H1 (cell line): ENCODE data around the gene SMARCD1. TPM values are rescaled to one million over a fixed set of nuclear protein-coding genes. Genes with fewer than 3 reads are reported as not detected.
A peak's percentile ranks its signal among the peaks of the same experiment; 100 is the strongest.

Source experiments
- CTCF ChIA-PET: fragments of 300-600 bp; sonication (Branson Sonifier 250); formaldehyde crosslinking; loops from one replicate; lab custom pipeline; 2021; ENCODE audit not compliant: partially characterized antibody; lab: Charles Lee
- POLR2A ChIA-PET: fragments of 300-600 bp; sonication (Branson Sonifier 250); formaldehyde crosslinking; loops from one replicate; lab custom pipeline; 2021; ENCODE audit warnings: inconsistent platforms; ENCODE audit not compliant: partially characterized antibody; lab: Charles Lee
- DNase-seq, 2 experiments: peaks; one replicate each; pipeline versions ENCODE4 v3.0.0 to v3.0.0-alpha.2; 2010 to 2022; ENCODE audit warnings: low spot score in 2 of 2, low read depth in 1 of 2, mixed read lengths in 1 of 2
- FAIRE-seq: peaks from 2 replicates; lab custom pipeline; 2011; peaks lifted over from hg19 to GRCh38; lab: Jason Lieb, UNC
- H2AFZ ChIP-seq: 2 replicates; pipeline ENCODE4 v1.8.1; 2012; ENCODE audit warnings: low read length, inconsistent platforms
- H2AK5ac ChIP-seq: 2 replicates; pipeline ENCODE4 v1.6.1; 2013; ENCODE audit warnings: low read depth, low read length
- H2BK120ac ChIP-seq: replicated peaks from 2 replicates; pipeline ENCODE3; 2013; ENCODE audit warnings: low read depth, low read length, inconsistent platforms
- H2BK12ac ChIP-seq: 2 replicates; pipeline ENCODE4 v1.6.1; 2013; ENCODE audit warnings: low read depth, low read length
- H2BK15ac ChIP-seq: 2 replicates; pipeline ENCODE4 v1.6.1; 2013; ENCODE audit warnings: low read length
- H2BK20ac ChIP-seq: 2 replicates; pipeline ENCODE4 v1.6.1; 2013; ENCODE audit warnings: low read length
- H2BK5ac ChIP-seq: 2 replicates; pipeline ENCODE4 v1.6.1; 2013; ENCODE audit warnings: low read depth, low read length
- H3K14ac ChIP-seq: 2 replicates; pipeline ENCODE4 v1.6.1; 2013; ENCODE audit warnings: inconsistent platforms; ENCODE audit not compliant: insufficient read length
- H3K18ac ChIP-seq: 2 replicates; pipeline ENCODE4 v1.6.1; 2013; ENCODE audit warnings: low read length; ENCODE audit errors: extremely low read depth
- H3K23ac ChIP-seq: 2 replicates; pipeline ENCODE4 v1.6.1; 2013; ENCODE audit warnings: inconsistent platforms; ENCODE audit not compliant: insufficient read length
- H3K23me2 ChIP-seq: 2 replicates; pipeline ENCODE4 v1.6.1; 2013; ENCODE audit warnings: low read depth, low read length
- H3K27ac ChIP-seq: 2 replicates; pipeline ENCODE4 v1.6.1; 2011; ENCODE audit warnings: low read depth, low read length, inconsistent platforms
- H3K27me3 ChIP-seq, 4 experiments: replicated peaks in 1 of 4; 1 replicate in 1 of 4; 2 replicates in 3 of 4; pipeline versions ENCODE4 v1.6.1 to v1.8.1; 2011 to 2013; ENCODE audit warnings: low read length in 3 of 4, mild to moderate bottlenecking in 3 of 4, inconsistent platforms in 2 of 4, mixed read lengths in 2 of 4, moderate library complexity in 1 of 4; ENCODE audit not compliant: control insufficient read depth in 3 of 4, insufficient read depth in 3 of 4; ENCODE audit errors: extremely low read depth in 1 of 4
- H3K36me3 ChIP-seq, 4 experiments: 2 replicates each; pipeline versions ENCODE4 v1.6.1 to v1.8.1; 2011 to 2013; ENCODE audit warnings: mild to moderate bottlenecking in 4 of 4, low read length in 3 of 4, moderate library complexity in 2 of 4, control low read depth in 1 of 4, inconsistent platforms in 1 of 4; ENCODE audit not compliant: insufficient read depth in 4 of 4, control insufficient read depth in 2 of 4
- H3K4ac ChIP-seq: replicated peaks from 2 replicates; pipeline ENCODE3; 2013; ENCODE audit warnings: low read length, low read depth, mixed read lengths, inconsistent platforms; ENCODE audit not compliant: insufficient read length
- H3K4me1 ChIP-seq, 4 experiments: replicated peaks in 1 of 4; 1 replicate in 1 of 4; 2 replicates in 3 of 4; pipeline versions ENCODE4 v1.6.1 to v1.8.1; 2011 to 2013; ENCODE audit warnings: low read length in 3 of 4, inconsistent platforms in 2 of 4, mixed read lengths in 1 of 4; ENCODE audit not compliant: insufficient read depth in 4 of 4, control insufficient read depth in 3 of 4
- H3K4me2 ChIP-seq, 2 experiments: 2 replicates each; pipeline versions ENCODE4 v1.6.1 to v1.8.1; 2011 to 2013; ENCODE audit warnings: low read depth in 2 of 2, low read length in 2 of 2, control low read depth in 1 of 2, inconsistent platforms in 1 of 2, mild to moderate bottlenecking in 1 of 2; ENCODE audit not compliant: insufficient read depth in 1 of 2
- H3K4me3 ChIP-seq, 4 experiments: fragments of 200-600, 300-600 bp in 1 of 4; sonication (generic), shearing (Covaris generic), sonication (Bioruptor Twin) in 1 of 4; 2 replicates each; pipeline versions ENCODE4 v1.5.1 to v1.8.1; 2011 to 2016; ENCODE audit warnings: low read length in 4 of 4, low read depth in 3 of 4, control low read depth in 2 of 4, inconsistent platforms in 2 of 4, mild to moderate bottlenecking in 2 of 4, mixed read lengths in 1 of 4, moderate library complexity in 1 of 4; ENCODE audit not compliant: insufficient read depth in 2 of 4; ENCODE audit errors: extremely low read depth in 1 of 4
- H3K56ac ChIP-seq: replicated peaks from 2 replicates; pipeline ENCODE3; 2013; ENCODE audit warnings: low read depth, mild to moderate bottlenecking, mixed read lengths, low read length, inconsistent platforms; ENCODE audit not compliant: insufficient read length
- H3K79me1 ChIP-seq: 2 replicates; pipeline ENCODE4 v1.6.1; 2013; ENCODE audit warnings: low read depth, low read length, control low read depth
- H3K79me2 ChIP-seq, 2 experiments: 2 replicates each; pipeline versions ENCODE4 v1.6.1 to v1.8.1; 2012 to 2013; ENCODE audit warnings: low read length in 2 of 2, mild to moderate bottlenecking in 2 of 2, inconsistent platforms in 1 of 2; ENCODE audit not compliant: insufficient read depth in 2 of 2, control insufficient read depth in 1 of 2
- H3K9ac ChIP-seq, 4 experiments: replicated peaks in 1 of 4; 1 replicate in 1 of 4; 2 replicates in 3 of 4; pipeline versions ENCODE4 v1.6.1 to v1.8.1; 2011 to 2013; ENCODE audit warnings: low read depth in 3 of 4, low read length in 3 of 4, control low read depth in 2 of 4, mild to moderate bottlenecking in 2 of 4, moderate library complexity in 2 of 4, inconsistent platforms in 1 of 4; ENCODE audit errors: extremely low read depth in 1 of 4
- H3K9me3 ChIP-seq, 2 experiments: 2 replicates each; pipeline versions ENCODE4 v1.6.1 to v1.8.1; 2012 to 2013; ENCODE audit warnings: mild to moderate bottlenecking in 2 of 2, moderate library complexity in 2 of 2, control low read depth in 1 of 2, inconsistent platforms in 1 of 2, low read depth in 1 of 2, low read length in 1 of 2, mixed read lengths in 1 of 2; ENCODE audit not compliant: insufficient read depth in 2 of 2
- H4K20me1 ChIP-seq, 2 experiments: replicated peaks in 1 of 2; 2 replicates each; pipeline versions ENCODE3 to v1.8.1; 2011 to 2013; ENCODE audit warnings: inconsistent platforms in 2 of 2, low read length in 2 of 2, mild to moderate bottlenecking in 1 of 2; ENCODE audit not compliant: insufficient read depth in 2 of 2, control insufficient read depth in 1 of 2
- H4K5ac ChIP-seq: 2 replicates; pipeline ENCODE4 v1.6.1; 2013; ENCODE audit warnings: low read length, low read depth, mixed read lengths, inconsistent platforms; ENCODE audit not compliant: insufficient read length
- H4K8ac ChIP-seq: 2 replicates; pipeline ENCODE4 v1.8.0; 2013; ENCODE audit warnings: mild to moderate bottlenecking, moderate library complexity, low read length, inconsistent platforms; ENCODE audit not compliant: insufficient read depth; ENCODE audit errors: extremely low read depth
- H4K91ac ChIP-seq: replicated peaks from 2 replicates; pipeline ENCODE3; 2013; ENCODE audit warnings: low read length, mixed read lengths, inconsistent platforms; ENCODE audit not compliant: insufficient read length
- CHD2 ChIP-seq: IDR thresholded peaks from 2 replicates; pipeline ENCODE4 v1.6.1; 2012; ENCODE audit warnings: low read length, improper control_type of control experiment
- RNF2 ChIP-seq: fragments of 200-900, 300-1000 bp; sonication (generic); IDR thresholded peaks from 2 replicates; pipeline ENCODE4 v1.7.1; 2016; ENCODE audit warnings: borderline replicate concordance, low read depth, mild to moderate bottlenecking, antibody characterized with exemption, low read length; ENCODE audit not compliant: poor library complexity, severe bottlenecking; ENCODE audit errors: missing control alignments
- SIN3A ChIP-seq, 2 experiments: IDR thresholded peaks in 1 of 2; conservative IDR thresholded peaks in 1 of 2; 2 replicates each; pipeline ENCODE4 v1.6.1; 2011 to 2012; ENCODE audit warnings: low read length in 2 of 2, improper control_type of control experiment in 1 of 2, low read depth in 1 of 2, mild to moderate bottlenecking in 1 of 2
- TAF1 ChIP-seq: IDR thresholded peaks from 2 replicates; pipeline ENCODE4 v1.6.1; 2011; ENCODE audit warnings: mild to moderate bottlenecking, low read depth, low read length
- WGBS, 2 experiments: shearing (Covaris generic) in 1 of 2; methylation state at CpG; one replicate each; pipeline versions ENCODE4 v1.1.6 to v1.1.7; 2013 to 2015; ENCODE audit warnings: low lambda C conversion rate in 2 of 2, mixed read lengths in 2 of 2, inconsistent platforms in 1 of 2, low coverage in 1 of 2, missing lambda C conversion rate in 1 of 2; ENCODE audit not compliant: insufficient replicate concordance in 2 of 2, insufficient coverage in 1 of 2, insufficient read length in 1 of 2; ENCODE audit errors: extremely low coverage in 1 of 2, missing lambda C conversion rate in 1 of 2; 5-methylcytosine and 5-hydroxymethylcytosine counted together
- polyA plus RNA-seq, 7 experiments: library from polyadenylated mRNA; depleted of rRNA in 3 of 7; stranded (reverse) in 5 of 7; unstranded in 2 of 7; fragments of >200 nt in 5 of 7; fragments of 200-250 nt in 2 of 7; gene quantifications; 1 replicate in 5 of 7; 2 replicates in 1 of 7; 4 replicates in 1 of 7; pipeline versions ENCODE4 v1.2.1 to v1.2.3, GENCODE V29; 2011 to 2013; ENCODE audit warnings: missing spikeins in 2 of 7, mixed read lengths in 2 of 7
- total RNA-seq: library from RNA; stranded (reverse); fragmentation: NEBNext Ultra II Directional; extraction: Animal tissue kit (Norgen Biotek cat#: 25700); gene quantifications from 2 replicates; pipeline ENCODE4 v1.2.1, GENCODE V29; 2021
- TF ChIP-seq, protein P1 (sequence below), 3 experiments: IDR thresholded peaks; 1 replicate in 2 of 3; 2 replicates in 1 of 3; pipeline versions ENCODE4 v1.5.1 to v1.6.1; 2011; ENCODE audit warnings: low read length in 3 of 3, mild to moderate bottlenecking in 3 of 3, inconsistent platforms in 2 of 3, low read depth in 1 of 3, moderate library complexity in 1 of 3; ENCODE audit not compliant: insufficient read depth in 1 of 3; ENCODE audit errors: control extremely low read depth in 1 of 3
- TF ChIP-seq, protein P2 (sequence below): IDR thresholded peaks from 2 replicates; pipeline ENCODE4 v1.6.1; 2012; ENCODE audit warnings: inconsistent platforms
- TF ChIP-seq, protein P3 (sequence below): IDR thresholded peaks from 2 replicates; pipeline ENCODE4 v1.6.1; 2012; ENCODE audit warnings: inconsistent platforms

Gene SMARCD1
- total and polyA plus RNA-seq, 2 of the 8 experiments (the other 6 are each of a cell fraction or from before 2014, with no cell fraction given) = 128 to 130 TPM

DNA sequence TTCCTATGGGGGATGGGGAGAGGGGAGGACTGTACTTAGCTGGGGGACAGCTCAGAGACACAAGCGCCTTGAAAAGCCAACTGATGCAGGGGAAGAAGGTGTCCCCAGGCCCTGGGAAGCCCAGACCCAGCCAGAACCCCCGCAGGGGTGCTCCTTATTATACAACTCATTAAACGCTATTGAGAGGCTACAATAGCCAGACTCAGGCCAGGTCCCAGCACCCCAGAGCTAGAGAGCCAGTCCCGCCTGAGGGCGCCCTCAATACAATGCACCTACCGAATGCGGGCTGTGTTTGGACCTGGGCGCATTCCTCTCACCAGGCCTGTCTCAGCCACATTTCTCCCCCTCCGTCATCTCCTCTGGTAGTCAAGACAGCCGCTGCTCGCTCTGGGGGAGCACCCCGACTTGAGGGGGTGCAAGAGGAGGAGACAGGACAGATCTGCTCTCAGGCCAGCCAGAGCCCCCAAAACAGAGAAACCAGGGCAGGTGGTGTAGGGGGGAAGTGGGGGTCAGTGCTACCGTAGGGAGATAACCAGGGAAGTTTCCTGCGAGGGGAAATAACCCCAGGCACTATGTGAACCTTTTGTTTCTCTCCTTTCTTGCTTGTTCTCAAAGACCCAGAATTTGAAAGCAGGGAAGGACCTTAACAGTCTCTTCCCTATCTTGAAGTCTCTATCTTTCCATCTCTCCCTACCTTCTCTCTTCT lies 33.9 kb upstream of the SMARCD1 start:
- H3K23me2 ChIP-seq = peaks cover 8% of the 10 kb centered on the region; the same call in 1 of the 2 replicates
- H3K36me3 ChIP-seq = no peaks in the 10 kb centered on the region
- no peak overlapping the region for H3K4ac ChIP-seq
- H3K4me3 ChIP-seq = peak overlapping the region; percentile 14 to 55 (median 28); a peak in 6 of 8 replicates
- H2BK15ac ChIP-seq = no peak overlapping the region
- no peak overlapping the region for H3K14ac ChIP-seq
- no peak overlapping the region for H3K27ac ChIP-seq
- no peak overlapping the region for H3K9ac ChIP-seq
- H2BK5ac ChIP-seq = no peak overlapping the region
- no peak overlapping the region for H3K56ac ChIP-seq
- DNase-seq (peak in 1 of 2 experiments; percentile 68), FAIRE-seq (no peak)
- no peak overlapping the region for H2BK20ac ChIP-seq
- H2AK5ac ChIP-seq = 0 out of 2 replicates have a peak overlapping the region, but pooled peaks have one; percentile 34
- ChIA-PET POLR2A (interaction anchor here (1.2 to 1.5 kb wide), 4 partner anchors 9 to 273 kb away, joined by 3 to 5 read pairs (median 4); partner anchors contain the start of genes CERS5 and SMARCD1), CTCF (interaction anchor here (0.6 to 10.7 kb wide), 9 partner anchors 13 to 145 kb away, joined by 3 to 257 read pairs (median 5); no protein-coding TSS in a partner anchor)
- no peak overlapping the region for H3K23ac ChIP-seq
- peak overlapping the region; percentile 62 to 85 for H3K4me2 ChIP-seq
- H3K27me3 ChIP-seq = peaks cover 21 to 65% (median 52%) of the 10 kb centered on the region in 4 experiments
- no peak overlapping the region for H3K18ac ChIP-seq
- H4K20me1 ChIP-seq = no peaks in the 10 kb centered on the region
- no peak overlapping the region for H4K8ac ChIP-seq
- no peaks in the 10 kb centered on the region for H3K79me2 ChIP-seq
- H4K5ac ChIP-seq = no peak overlapping the region
- no peak overlapping the region for H2BK12ac ChIP-seq
- H3K79me1 ChIP-seq = no peaks in the 10 kb centered on the region
- H3K4me1 ChIP-seq = peaks cover 4 to 8% (median 7%) of the 10 kb centered on the region in 4 experiments
- H4K91ac ChIP-seq = no peak overlapping the region
- no peaks in the 10 kb centered on the region for H3K9me3 ChIP-seq
- no peak overlapping the region for H2BK120ac ChIP-seq
- WGBS, 2 experiments = 7% methylated on average over 13 of the region's 14 CpGs; no CpG with 5 or more reads in 1 of the 2 experiments
- H2AFZ ChIP-seq = no peak overlapping the region
- TF ChIP-seq, protein P1, sequence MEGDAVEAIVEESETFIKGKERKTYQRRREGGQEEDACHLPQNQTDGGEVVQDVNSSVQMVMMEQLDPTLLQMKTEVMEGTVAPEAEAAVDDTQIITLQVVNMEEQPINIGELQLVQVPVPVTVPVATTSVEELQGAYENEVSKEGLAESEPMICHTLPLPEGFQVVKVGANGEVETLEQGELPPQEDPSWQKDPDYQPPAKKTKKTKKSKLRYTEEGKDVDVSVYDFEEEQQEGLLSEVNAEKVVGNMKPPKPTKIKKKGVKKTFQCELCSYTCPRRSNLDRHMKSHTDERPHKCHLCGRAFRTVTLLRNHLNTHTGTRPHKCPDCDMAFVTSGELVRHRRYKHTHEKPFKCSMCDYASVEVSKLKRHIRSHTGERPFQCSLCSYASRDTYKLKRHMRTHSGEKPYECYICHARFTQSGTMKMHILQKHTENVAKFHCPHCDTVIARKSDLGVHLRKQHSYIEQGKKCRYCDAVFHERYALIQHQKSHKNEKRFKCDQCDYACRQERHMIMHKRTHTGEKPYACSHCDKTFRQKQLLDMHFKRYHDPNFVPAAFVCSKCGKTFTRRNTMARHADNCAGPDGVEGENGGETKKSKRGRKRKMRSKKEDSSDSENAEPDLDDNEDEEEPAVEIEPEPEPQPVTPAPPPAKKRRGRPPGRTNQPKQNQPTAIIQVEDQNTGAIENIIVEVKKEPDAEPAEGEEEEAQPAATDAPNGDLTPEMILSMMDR (IDR thresholded peaks at IDR 0.05; ENCODE audit: control extremely low read depth in 1 of 3, insufficient read depth in 1 of 3, low read depth in 1 of 3, low read length in 3 of 3) = no peak
- TF ChIP-seq TAF1 (0 out of 2 replicates have a peak, but pooled peaks have one; percentile 15), SIN3A (conservative IDR thresholded peaks at IDR 0.05 in 1 of 2, IDR thresholded peaks at IDR 0.05 in 1 of 2; ENCODE audit: low read depth in 1 of 2, low read length in 2 of 2) (no peak), RNF2 (no peak), CHD2 (no peak)
- TF ChIP-seq, protein P2, sequence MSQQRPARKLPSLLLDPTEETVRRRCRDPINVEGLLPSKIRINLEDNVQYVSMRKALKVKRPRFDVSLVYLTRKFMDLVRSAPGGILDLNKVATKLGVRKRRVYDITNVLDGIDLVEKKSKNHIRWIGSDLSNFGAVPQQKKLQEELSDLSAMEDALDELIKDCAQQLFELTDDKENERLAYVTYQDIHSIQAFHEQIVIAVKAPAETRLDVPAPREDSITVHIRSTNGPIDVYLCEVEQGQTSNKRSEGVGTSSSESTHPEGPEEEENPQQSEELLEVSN = no peak
- TF ChIP-seq, protein P3, sequence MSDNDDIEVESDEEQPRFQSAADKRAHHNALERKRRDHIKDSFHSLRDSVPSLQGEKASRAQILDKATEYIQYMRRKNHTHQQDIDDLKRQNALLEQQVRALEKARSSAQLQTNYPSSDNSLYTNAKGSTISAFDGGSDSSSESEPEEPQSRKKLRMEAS = no peak
